GM12873 (cell line): ENCODE results near the gene ASCL1.

Experiments
- CTCF ChIP-seq: IDR thresholded peaks from 2 replicates; pipeline ENCODE4 v1.5.1; 2012; ENCODE audit warnings: low read depth, mild to moderate bottlenecking, moderate library complexity, low read length, control low read depth; ENCODE audit not compliant: insufficient read depth; ENCODE audit errors: missing control alignments

ASCL1 gene

GRCh38 chr12:102966200-102966863, 8.9 kb downstream of the ASCL1 start:
- no peak for TF ChIP-seq CTCF

GRCh38 chr12:102970780-102971179, 13.3 kb downstream of the ASCL1 start:
- TF ChIP-seq CTCF, result no peak

GRCh38 chr12:102971227-102971626, 13.8 kb downstream of the ASCL1 start:
- no peak for TF ChIP-seq CTCF

- no peak for TF ChIP-seq CTCF
Observed at GRCh38 chr12:102973583-102973982, 16.1 kb downstream of the ASCL1 start.

GRCh38 chr12:102976609-102977280, 19.3 kb downstream of the ASCL1 start:
- no peak for TF ChIP-seq CTCF

GRCh38 chr12:102977945-102978706, 20.7 kb downstream of the ASCL1 start:
- no peak for TF ChIP-seq CTCF

GRCh38 chr12:102980350-102980749, 22.9 kb downstream of the ASCL1 start:
- TF ChIP-seq CTCF, result no peak
